MM.1S (cell line): ENCODE data around the gene ADCY9.

ENCODE experiments used
- CTCF ChIP-seq: fragments of 300-600 bp; sonication (generic); IDR thresholded peaks from 2 replicates; pipeline ENCODE4 v1.5.1; 2016; ENCODE audit warnings: antibody characterized with exemption, low read length, mixed read lengths
- EZH2 ChIP-seq: fragments of 300-600 bp; sonication (generic); optimal IDR thresholded peaks from 2 replicates; pipeline ENCODE3; 2017; ENCODE audit warnings: low read depth, mild to moderate bottlenecking, antibody characterized with exemption, low read length, mixed read lengths

- no peak for TF ChIP-seq CTCF
- no peak for TF ChIP-seq EZH2
Measured at GRCh38 chr16:4087990-4088577, 28.2 kb downstream of the ADCY9 start.
